ENCODE data around the gene CIBAR2.

The CIBAR2 gene

DNA sequence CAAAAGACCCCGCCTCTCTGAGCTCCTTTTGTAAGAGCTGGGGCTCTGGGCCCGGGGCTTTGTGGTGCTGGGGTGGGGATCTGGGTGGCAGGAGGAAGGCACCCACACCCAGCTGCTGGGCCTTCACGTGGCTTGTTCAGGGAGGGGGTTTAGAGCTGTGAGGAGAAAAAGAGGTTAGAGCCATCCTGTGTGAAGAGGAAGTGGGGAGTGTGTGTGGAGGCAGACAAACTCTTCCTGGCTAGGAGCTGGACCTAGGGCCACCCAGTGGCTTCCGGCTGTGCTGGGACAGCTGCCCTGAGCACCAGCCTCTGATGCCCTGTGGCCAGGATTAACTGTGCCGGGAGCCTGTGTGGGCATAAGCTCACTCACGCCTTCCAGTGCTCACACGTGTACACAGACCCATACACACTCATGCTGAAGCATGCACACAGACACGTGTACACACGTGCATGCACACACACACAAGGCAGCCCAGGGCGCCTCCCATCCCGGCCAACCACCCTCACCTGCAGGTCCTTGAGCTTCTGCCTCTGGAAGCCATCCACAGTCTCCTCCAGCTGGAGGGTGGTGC, 7.4 kb downstream of the CIBAR2 start:
- Mint-ChIP-seq H3K27me3 (no peaks in the 10 kb centered on the region), H3K9me3 (no peaks in the 10 kb centered on the region), H3K27ac (peak overlapping the region; percentile 79), H3K4me1 (ENCODE audit: low read depth) (peaks cover 33% of the 10 kb centered on the region), H3K4me3 (no peak overlapping the region), H3K36me3 (ENCODE audit: low read depth) (no peaks in the 10 kb centered on the region)

DNA sequence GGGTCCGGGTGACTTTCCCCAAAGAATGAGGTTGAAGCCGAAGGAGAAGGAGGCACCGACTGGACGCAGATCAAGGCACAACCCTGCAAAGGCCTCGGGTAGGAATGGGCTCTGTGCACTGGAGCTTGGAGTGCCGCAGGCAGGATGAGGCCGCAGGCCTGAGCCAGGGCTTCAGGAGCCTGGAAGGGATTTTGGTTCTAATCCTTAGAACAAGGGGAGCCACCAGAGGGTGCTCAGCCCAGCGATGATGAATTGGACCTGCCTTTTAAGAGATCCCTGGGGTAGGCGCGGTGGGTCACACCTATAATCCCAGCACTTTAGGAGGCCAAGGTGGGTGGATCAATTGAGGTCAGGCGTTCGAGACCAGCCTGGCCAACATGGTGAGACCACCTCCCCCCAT, 8.1 kb downstream of the CIBAR2 start:
- Mint-ChIP-seq H3K4me1 (ENCODE audit: low read depth) (peaks cover 33% of the 10 kb centered on the region), H3K36me3 (ENCODE audit: low read depth) (no peaks in the 10 kb centered on the region), H3K4me3 (no peak overlapping the region), H3K9me3 (no peaks in the 10 kb centered on the region), H3K27me3 (no peaks in the 10 kb centered on the region), H3K27ac (no peak overlapping the region)

DNA sequence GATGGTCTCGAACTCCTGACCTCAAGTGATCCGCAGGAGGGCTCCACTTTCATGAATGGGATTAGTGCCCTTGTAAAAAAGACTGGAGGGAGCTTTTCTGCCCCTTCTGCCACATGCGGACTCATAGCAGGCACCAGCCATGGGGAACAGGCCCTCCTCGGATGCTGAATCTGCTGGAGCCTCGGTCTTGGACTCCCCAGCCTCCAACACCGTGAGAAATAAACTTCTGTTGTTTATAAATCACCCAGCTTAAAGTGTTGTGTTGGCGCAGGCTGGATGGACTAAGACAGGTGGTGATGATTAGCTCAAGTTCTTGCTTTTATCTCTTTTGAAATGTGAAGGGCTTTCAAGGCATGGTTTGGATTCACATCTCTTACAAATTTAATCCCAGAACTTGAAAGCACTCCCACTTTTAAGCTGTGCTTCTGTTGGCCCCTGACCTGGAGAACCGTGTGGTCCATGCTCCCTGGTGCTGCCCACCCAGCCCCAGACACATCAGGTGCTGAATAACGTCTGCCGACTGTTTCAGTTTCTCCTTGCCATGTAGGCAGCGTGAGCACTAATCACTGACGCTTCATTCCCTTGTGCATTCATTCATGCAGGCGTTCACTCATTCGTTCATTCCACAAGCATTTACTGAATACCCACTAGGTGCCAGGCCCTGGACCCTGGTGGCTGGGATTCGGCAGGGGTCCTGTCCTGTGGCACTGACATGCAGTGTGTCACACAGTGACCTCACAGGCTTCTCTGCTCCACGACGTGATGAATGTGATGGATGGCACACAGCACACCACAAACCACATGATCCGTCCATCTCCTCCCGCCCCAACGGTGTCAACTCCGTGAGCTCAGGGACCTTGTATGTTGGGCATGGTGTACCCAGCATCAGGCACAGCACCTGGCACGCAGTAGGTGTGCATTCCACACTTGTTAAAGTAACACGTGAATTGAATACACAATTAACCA, 8.9 kb downstream of the CIBAR2 start:
- Mint-ChIP-seq H3K27me3 (no peaks in the 10 kb centered on the region), H3K36me3 (ENCODE audit: low read depth) (no peaks in the 10 kb centered on the region), H3K4me3 (no peak overlapping the region), H3K4me1 (ENCODE audit: low read depth) (peaks cover 33% of the 10 kb centered on the region), H3K9me3 (no peaks in the 10 kb centered on the region), H3K27ac (no peak overlapping the region)

DNA sequence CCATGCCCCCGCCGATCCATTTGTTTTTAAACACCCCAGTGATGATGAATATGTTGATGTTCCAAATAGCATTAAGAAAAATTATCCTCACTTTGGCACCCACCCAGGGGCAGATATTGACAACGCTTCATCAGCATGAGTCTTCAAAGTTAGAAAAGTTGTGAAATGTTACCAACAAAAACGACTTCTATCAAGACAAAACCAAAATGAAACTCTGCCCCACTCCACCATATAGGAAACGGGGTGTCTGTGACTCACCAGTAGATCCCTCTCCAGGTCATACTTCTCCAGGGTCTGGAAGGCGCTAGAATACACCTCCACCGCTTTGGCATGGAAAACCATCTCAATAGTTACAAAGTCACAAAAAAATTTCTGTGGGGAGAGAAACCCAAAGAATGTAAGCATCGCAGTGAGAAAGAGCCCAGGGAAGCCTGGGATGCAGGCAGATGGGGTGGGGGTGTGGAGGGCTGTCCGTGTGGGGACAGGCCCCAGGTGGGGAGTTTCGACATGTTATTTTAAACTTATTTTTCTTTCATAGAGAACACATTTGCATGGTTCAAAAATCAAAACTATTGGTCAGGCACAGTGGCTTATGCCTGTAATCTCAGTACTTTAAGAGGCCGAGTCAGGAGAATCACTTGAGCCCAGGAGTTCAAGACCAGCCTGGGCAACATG, 10.2 kb downstream of the CIBAR2 start:
- Mint-ChIP-seq H3K9me3 (no peaks in the 10 kb centered on the region), H3K4me1 (ENCODE audit: low read depth) (peaks cover 33% of the 10 kb centered on the region), H3K27ac (no peak overlapping the region), H3K4me3 (no peak overlapping the region), H3K27me3 (no peaks in the 10 kb centered on the region), H3K36me3 (ENCODE audit: low read depth) (no peaks in the 10 kb centered on the region)

DNA sequence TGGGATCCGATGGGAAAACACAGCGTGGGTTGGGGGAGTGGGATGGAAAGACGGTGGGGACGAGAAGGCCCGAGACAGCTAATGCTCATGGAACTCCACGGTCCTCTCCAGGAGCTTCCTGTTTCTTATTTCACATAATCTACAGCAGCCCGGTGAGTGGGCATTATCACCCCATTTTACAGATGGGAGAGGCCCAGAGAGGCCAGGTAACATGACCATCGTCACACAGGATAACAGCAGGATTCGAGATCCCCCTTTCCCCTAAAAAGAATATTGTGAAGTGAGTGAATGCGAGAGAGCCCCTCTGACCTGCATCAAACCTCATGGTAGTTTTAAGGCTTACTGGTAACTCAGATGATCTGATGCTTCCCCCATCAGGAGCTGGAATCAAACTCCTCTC, 12.0 kb downstream of the CIBAR2 start:
- H3K4me3 Mint-ChIP-seq, result no peak overlapping the region
- no peaks in the 10 kb centered on the region for H3K27me3 Mint-ChIP-seq
- peaks cover 30% of the 10 kb centered on the region for H3K4me1 Mint-ChIP-seq (ENCODE audit: low read depth)
- no peaks in the 10 kb centered on the region for H3K9me3 Mint-ChIP-seq
- no peak overlapping the region for H3K27ac Mint-ChIP-seq
- H3K36me3 Mint-ChIP-seq (ENCODE audit: low read depth), result no peaks in the 10 kb centered on the region

DNA sequence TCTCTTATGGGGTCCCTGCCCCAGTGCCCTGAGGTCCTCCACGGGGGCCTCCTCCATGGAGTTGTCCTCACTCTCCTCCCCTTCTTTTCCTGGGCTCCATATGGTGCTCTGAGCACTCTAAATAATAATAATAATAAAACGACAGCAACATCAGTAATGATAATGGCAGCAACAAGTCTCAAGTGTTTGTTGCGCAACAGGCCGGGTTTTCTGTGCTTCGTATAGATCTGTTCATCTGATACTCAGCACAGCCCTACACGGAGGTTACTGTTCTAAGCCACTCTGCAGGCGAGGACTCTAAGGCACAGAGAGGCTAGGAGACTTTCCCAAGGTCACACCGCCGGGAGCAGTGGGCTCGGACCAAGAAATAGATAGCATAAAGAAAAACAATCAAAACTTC, 13.7 kb downstream of the CIBAR2 start:
- Mint-ChIP-seq H3K27ac (no peak overlapping the region), H3K36me3 (ENCODE audit: low read depth) (no peaks in the 10 kb centered on the region), H3K27me3 (no peaks in the 10 kb centered on the region), H3K4me1 (ENCODE audit: low read depth) (peaks cover 14% of the 10 kb centered on the region), H3K4me3 (no peak overlapping the region), H3K9me3 (no peaks in the 10 kb centered on the region)

DNA sequence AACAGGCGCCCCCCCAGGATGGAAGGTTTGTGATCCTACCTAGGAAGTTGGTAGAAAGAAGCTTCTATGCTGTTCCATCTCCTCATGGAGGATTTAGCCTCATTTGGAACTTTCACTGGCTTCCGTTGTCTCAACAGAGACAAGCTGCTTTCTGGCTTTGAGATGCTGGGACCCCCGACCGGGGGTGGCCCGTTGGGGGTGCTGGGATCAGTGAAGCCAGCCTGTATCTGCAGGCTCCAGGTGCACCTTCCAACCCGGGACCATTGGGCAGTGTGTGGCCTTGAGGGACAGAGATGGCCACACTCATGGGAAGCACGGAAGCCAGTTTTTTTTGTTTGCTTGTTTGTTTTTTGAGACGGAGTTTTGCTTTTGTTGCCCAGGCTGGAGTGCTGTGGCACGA, 15.4 kb downstream of the CIBAR2 start:
- no peaks in the 10 kb centered on the region for H3K27me3 Mint-ChIP-seq

DNA sequence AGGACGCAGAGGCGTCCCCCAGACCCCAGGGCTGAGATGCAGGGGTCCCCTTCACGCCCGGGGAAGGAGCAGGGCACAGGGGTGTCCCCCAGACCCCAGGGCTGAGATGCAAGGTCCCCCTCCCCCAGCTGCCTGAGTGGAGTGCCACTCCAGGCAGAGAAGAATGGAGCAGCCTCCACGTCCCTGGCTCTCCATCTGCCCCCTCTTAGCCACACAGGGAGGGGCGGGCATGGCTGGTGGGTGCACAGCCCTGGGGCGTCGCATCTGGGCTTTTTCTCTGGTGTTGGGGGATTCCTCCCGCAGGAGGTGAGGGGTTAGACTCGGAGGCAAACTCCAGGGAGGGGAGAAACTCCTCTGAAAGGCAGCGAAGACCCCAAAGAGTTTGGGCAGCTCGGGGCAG, 17.5 kb downstream of the CIBAR2 start:
- no peak overlapping the region for H3K4me3 Mint-ChIP-seq

More for the DNA sequence above, 15.4 kb downstream of the CIBAR2 start:
- H3K4me1 Mint-ChIP-seq (ENCODE audit: low read depth), result peaks cover 4% of the 10 kb centered on the region
- no peaks in the 10 kb centered on the region for H3K9me3 Mint-ChIP-seq
- no peak overlapping the region for H3K4me3 Mint-ChIP-seq
- no peak overlapping the region for H3K27ac Mint-ChIP-seq
- H3K36me3 Mint-ChIP-seq (ENCODE audit: low read depth), result no peaks in the 10 kb centered on the region

DNA sequence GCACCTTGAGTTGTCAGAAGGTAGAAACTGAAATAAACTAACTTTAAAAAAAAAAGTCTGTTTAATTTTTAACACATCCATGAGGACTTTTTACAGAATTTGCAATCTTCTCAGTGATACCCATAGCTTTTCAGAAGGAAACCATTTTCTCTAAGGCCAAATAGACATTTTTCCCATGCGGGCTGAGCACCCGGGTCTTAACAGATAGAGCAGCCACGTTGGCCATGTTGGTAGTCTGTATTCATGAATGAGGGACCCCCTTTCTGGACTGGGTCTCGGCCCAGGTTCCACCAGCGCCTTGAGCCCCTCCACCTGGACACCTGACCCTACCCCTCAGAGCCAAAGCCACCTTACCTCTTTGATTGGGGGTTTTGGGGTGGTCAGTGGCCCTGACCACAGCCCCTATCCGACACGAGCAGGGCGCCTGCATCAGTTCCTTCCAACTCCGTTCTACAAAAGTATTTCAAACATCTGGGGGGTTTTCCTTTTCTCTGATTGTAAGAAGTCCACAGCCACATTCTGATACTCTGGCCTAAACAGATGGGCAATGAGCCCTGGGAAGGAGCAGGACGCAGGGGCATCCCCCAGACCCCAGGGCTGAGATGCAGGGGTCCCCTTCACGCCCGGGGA, 18.0 kb downstream of the CIBAR2 start:
- Mint-ChIP-seq H3K4me3 (no peak overlapping the region), H3K4me1 (ENCODE audit: low read depth) (no peaks in the 10 kb centered on the region), H3K27ac (no peak overlapping the region), H3K27me3 (no peaks in the 10 kb centered on the region), H3K36me3 (ENCODE audit: low read depth) (no peaks in the 10 kb centered on the region), H3K9me3 (no peaks in the 10 kb centered on the region)

More for the DNA sequence above, 17.5 kb downstream of the CIBAR2 start:
- H3K4me1 Mint-ChIP-seq (ENCODE audit: low read depth), result no peaks in the 10 kb centered on the region
- H3K27ac Mint-ChIP-seq, result no peak overlapping the region
- H3K9me3 Mint-ChIP-seq, result no peaks in the 10 kb centered on the region
- no peaks in the 10 kb centered on the region for H3K27me3 Mint-ChIP-seq
- H3K36me3 Mint-ChIP-seq (ENCODE audit: low read depth), result no peaks in the 10 kb centered on the region

DNA sequence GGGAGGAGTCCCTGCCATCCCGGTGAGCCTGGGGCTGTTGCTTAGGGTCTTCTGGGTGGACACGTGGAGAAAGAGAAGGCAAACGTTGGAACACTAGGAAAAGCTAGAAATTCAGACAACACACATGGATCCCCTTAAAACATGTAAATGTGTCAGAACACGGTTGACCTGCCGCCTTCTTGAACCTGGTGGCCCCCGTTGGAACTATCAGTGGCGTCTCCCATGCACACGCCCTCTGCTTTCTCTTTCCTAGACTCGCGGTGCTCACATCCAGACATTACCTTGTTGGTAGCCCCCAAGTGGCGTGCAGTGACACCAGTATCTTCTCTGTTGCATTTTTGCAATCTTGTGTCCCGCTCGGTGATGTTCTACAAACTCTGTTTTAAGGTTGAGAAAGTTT, 18.6 kb downstream of the CIBAR2 start:
- no peak overlapping the region for H3K4me3 Mint-ChIP-seq
- H3K36me3 Mint-ChIP-seq (ENCODE audit: low read depth), result no peaks in the 10 kb centered on the region
- no peaks in the 10 kb centered on the region for H3K27me3 Mint-ChIP-seq
- H3K4me1 Mint-ChIP-seq (ENCODE audit: low read depth), result no peaks in the 10 kb centered on the region
- no peak overlapping the region for H3K27ac Mint-ChIP-seq
- no peaks in the 10 kb centered on the region for H3K9me3 Mint-ChIP-seq

DNA sequence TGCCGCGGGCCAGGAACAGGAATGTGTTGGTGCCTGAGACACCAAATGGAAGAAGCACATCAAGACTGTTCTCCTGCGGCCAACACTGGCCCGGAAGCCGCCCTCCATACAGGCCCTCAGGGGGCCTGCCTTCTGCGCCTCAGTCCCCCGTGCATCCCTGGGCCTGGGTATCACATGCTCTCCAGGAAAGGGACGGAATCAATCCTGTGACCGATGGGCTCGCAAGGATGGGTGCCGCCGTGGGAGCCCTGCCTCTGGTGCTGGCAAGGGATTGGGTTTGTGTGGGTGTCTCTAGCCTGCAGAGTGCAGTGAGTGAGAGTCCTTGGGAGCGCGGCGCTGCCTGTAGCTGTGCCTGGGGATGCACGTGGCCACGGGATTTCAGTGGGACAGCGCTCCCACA, 19.4 kb downstream of the CIBAR2 start:
- no peak overlapping the region for H3K27ac Mint-ChIP-seq
- H3K27me3 Mint-ChIP-seq, result no peaks in the 10 kb centered on the region
- H3K36me3 Mint-ChIP-seq (ENCODE audit: low read depth), result no peaks in the 10 kb centered on the region
- H3K9me3 Mint-ChIP-seq, result no peaks in the 10 kb centered on the region
- H3K4me1 Mint-ChIP-seq (ENCODE audit: low read depth), result no peaks in the 10 kb centered on the region
- H3K4me3 Mint-ChIP-seq, result no peak overlapping the region

DNA sequence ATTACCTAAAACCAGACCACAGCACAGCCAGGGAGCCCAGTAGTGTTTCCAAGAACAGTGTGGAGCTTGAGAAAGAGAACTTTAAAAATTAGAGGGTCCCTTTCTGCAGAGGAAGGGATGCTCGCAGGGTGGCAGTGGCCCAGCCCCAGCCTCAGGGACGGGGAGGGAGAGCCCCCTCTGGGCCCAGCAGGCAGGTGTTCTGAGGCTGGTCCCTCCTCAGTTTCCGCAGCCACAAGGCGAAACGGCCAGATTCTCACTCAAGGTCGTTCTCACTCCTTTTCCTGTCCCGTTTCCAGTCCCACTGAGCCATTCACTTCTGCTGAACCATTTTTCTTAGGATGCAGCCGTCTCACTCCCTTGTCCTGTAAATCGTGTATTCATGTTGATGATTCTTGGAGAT, 20.0 kb downstream of the CIBAR2 start:
- H3K36me3 Mint-ChIP-seq (ENCODE audit: low read depth), result no peaks in the 10 kb centered on the region
- no peaks in the 10 kb centered on the region for H3K4me1 Mint-ChIP-seq (ENCODE audit: low read depth)
- H3K27ac Mint-ChIP-seq, result no peak overlapping the region

DNA sequence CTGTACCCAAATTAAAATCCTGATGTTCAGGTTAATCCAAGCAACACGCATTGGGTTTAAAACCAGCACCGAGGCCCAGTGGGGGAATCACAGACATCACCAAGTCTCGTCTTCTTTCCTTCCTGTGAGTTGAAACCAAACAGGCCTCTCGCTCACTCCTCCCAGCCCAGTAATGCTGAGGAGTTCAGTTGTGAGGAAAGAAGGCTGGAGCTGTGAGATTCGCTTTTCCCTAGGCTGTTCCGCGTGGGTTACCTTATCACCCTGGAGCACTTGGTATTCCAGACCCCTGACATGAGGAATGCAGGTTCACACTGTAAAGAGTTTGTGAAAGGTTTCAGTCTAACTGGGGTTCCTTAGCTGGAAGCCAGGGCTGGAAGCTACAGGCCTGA, 20.8 kb downstream of the CIBAR2 start:
- peaks cover 5% of the 10 kb centered on the region for H3K4me1 Mint-ChIP-seq (ENCODE audit: low read depth)
- H3K36me3 Mint-ChIP-seq (ENCODE audit: low read depth), result no peaks in the 10 kb centered on the region
- no peaks in the 10 kb centered on the region for H3K27me3 Mint-ChIP-seq
- no peak overlapping the region for H3K4me3 Mint-ChIP-seq
- H3K9me3 Mint-ChIP-seq, result no peaks in the 10 kb centered on the region
- no peak overlapping the region for H3K27ac Mint-ChIP-seq

More for the DNA sequence above, 20.0 kb downstream of the CIBAR2 start:
- Mint-ChIP-seq H3K4me3 (no peak overlapping the region), H3K9me3 (no peaks in the 10 kb centered on the region), H3K27me3 (no peaks in the 10 kb centered on the region)

DNA sequence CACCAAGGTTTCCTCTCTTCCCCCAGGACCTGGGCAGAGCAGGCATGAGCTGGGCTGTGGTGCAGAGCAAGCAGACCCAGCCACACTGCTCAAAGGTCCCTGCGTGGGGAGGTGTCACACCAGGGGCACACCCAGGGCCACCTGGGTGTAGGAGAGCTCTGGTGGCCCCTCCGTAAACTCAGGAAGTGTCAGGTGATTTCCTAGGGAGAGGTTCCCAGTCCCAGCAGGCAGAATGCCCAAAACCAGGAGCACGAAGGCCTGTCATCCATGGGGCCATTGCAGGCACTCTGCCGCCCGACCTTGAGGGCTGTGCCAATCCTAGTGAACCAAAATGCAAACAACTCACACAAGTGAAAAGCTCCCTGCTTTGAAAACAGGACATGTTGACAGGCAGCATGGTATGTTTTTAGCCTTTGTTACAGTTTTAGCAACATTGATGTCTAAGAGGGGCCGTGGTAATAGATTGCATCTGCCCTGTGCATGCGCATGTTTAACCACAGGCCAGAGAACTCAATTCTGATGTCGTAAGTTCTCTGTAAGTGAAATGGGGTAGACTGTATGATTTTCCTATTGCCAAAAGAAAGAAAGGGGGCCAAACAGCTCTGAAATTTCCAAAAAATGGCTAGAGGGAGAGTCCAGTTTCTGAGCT, 21.3 kb downstream of the CIBAR2 start:
- peaks cover 5% of the 10 kb centered on the region for H3K4me1 Mint-ChIP-seq (ENCODE audit: low read depth)
- no peak overlapping the region for H3K4me3 Mint-ChIP-seq
- H3K9me3 Mint-ChIP-seq, result no peaks in the 10 kb centered on the region
- H3K36me3 Mint-ChIP-seq (ENCODE audit: low read depth), result no peaks in the 10 kb centered on the region
- no peak overlapping the region for H3K27ac Mint-ChIP-seq
- H3K27me3 Mint-ChIP-seq, result no peaks in the 10 kb centered on the region

All from stimulated activated naive CD8-positive, alpha-beta T cell treated with anti-CD3 and anti-CD28 coated beads, Interleukin-15, Interleukin-2, amounts not matched to agents 100 ng/mL and 50 ng/mL, for 24 hours (primary cell).